HL-60/S4 (cell line): ENCODE results near the gene TMEM175.
"Not testable (repeated sequence)": the region's sequence is repeated elsewhere in the genome, so short reads cannot be mapped to it uniquely, and the experiment has no call there.

ENCODE experiments used
- in situ Hi-C: fragments of 300-500 bp; cut with MboI; formaldehyde crosslinking; loops from 2 replicates; pipeline ENCODE4 v1.14.3; 2022; ENCODE audit warnings: low sequenced_read_pairs

TMEM175 gene

DNA sequence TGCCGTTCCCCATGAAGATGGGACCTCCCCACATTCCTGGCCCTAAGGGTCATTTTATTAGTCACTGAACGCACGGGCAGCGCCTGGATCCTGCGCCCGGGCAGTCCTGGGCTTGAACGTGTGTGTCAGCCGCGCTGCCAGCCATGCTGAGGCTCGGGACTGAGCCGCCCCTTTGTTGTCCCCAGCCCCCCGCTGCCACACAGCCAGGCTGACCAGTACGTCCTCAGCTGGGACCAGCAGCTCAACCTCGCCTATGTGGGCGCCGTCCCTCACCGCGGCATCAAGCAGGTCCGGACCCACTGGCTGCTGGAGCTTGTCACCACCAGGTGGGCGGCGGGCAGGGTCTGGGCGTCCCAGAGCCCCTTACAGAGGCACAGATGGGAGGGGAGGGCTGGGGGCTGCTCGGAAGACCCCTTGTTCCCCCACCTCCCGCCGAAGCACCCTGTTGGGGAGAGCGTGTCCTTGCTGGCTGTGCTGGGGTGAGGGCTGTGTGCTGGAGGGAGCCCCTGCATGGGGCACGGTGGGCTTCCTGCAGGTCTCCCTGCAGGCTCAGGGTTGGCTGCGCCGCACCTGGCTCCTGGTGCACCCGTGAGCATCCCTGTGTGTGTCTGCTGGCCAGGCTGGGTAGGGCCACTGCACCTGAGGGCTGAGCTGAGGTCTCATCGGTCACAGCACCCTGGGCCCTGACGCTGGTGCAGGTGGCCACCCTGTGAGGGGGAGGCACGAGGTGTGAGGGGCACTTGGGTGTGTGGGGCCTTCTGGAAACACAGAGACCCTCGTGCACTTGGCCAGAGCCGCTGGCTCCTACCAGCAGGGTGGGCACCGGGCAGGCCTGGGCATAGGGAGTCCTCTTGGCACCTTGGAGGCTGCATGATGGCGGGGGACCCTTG, 55.6 kb downstream of the TMEM175 start:
- in situ Hi-C loops: no loop called here

DNA sequence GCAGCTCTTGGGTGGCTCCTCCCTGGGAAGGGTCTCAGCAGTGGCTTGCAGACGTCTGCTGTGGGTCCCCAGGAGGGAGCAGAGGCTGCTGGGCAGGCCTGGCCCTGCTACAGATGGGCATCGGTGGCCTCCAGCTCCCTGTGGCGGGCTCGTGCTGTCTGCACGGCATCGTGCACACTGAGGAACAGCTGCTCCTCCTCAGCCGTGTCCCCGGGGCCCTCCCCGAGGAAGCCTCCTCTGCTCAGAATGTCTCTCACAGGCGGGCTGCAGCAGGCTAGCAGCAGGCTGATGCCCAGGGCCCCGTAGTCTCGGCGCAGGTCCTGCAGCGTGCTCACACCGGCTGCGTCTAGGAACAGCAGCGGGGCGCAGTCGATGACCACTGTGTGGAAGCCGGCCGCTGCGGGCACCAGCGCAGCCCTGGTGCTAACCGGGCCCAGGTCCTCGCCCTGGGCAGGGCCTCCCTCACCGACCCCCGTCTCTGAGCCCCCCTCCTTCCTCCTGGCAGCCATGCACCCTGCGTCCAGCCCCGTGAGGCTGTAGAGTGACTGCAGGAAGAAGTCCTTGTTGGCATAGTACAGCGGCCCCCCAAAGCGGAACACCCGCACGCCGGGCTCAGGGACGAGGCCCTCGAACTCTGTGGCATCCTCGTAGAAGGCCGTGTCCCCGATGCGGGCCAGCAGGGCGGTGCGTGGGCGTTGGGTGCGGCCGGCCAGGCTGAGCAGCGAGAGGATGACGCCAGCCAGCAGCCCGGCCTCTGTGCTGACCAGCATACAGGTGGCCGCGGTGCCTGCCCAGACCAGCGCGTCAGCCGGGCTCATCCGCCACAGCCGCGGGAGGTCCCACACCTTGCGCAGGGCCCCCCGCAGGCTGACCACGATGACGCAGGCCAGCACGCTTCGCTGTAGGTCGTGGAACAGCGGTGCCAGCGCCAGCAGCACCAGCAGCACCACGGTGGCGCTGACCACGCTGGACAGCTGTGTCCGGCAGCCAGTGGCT, 56.8 kb downstream of the TMEM175 start:
- in situ Hi-C loops: no loop called here

DNA sequence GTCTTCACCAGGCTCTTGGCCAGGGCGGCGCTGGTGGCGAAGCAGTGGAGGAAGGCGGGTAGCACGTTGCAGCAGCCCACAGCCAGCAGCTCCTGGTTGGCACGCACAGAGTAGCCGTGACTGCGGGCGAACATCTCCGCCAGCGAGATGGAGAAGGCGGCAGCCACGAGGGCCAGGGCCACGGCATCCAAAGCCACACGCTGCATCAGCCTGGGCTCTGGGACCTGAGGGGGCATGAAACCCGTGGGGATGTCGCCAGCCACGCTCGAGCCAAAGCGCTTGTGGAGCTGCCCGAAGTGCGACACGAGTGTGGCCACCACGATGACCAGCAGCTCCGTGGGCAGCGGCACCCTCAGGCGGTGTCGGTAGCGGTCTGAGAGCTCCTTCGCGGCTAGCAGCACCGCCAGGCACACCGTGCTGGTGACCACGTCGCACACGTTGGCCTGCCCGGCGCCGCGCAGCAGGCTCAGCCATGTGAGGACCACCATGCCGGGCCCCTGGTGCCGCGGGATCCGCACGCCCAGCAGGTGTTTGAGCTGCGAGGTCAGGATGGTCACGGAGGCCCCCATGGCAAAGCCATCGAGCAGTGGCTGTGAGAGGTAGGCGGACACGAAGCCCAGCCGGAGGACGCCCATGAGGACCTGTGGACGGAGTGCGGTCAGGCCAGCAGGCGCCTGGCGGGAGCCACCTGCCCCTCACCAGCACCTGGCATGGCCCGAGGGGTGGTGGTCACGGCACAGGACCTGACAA, 57.6 kb downstream of the TMEM175 start:
- in situ Hi-C loops: no loop called here

DNA sequence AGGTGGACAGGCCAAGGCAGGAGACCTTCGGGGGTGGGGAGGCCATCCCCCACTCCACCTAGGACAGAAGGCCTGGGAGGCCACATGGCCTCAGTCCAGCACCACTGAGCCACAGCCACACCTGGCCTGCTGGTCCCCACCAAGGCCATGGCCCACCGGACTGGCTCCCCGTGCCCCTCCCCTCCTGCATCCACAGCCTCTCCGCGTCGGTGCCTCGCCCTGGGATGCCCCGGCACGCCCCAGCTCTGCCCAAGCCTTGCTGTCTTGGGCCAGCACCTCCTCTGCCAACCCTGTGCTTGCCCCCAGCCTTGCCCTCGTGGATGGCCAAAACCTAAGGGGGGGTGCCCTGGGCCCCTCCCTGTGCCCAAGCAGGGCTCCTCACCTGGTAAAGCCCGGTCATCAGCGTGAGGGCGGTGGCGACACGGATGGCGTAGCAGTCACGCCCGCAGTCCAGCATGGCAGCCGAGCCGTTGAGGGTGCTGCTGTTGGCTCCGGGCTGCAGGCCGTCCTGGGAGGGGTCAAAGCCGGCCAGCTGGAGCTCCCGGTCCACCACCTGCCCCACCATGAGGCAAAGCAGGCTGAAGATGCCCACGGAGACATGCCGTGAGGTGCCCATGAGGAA, 58.6 kb downstream of the TMEM175 start:
- in situ Hi-C loops: no loop called here

GRCh38 chr4:991451-992296, 59.4 kb downstream of the TMEM175 start:
- in situ Hi-C loops: no loop called here

GRCh38 chr4:992297-993110, 60.2 kb downstream of the TMEM175 start:
- in situ Hi-C loops: no loop called here

GRCh38 chr4:993111-994029, 61.1 kb downstream of the TMEM175 start, which contains the start of gene SLC26A1:
Gene SLC26A1, minus strand, starts transcription at chr4:993404. Its CDS starts 1,701 bp downstream, at chr4:991703.
- in situ Hi-C loops: no loop called here

GRCh38 chr4:995311-996026, 63.2 kb downstream of the TMEM175 start:
- in situ Hi-C loops: no loop called here

- in situ Hi-C loops: no loop called here
These were observed 64.1 kb downstream of the TMEM175 start for GRCh38 chr4:996030-996996.

GRCh38 chr4:996997-997374, 64.7 kb downstream of the TMEM175 start:
- in situ Hi-C loops: no loop called here

DNA sequence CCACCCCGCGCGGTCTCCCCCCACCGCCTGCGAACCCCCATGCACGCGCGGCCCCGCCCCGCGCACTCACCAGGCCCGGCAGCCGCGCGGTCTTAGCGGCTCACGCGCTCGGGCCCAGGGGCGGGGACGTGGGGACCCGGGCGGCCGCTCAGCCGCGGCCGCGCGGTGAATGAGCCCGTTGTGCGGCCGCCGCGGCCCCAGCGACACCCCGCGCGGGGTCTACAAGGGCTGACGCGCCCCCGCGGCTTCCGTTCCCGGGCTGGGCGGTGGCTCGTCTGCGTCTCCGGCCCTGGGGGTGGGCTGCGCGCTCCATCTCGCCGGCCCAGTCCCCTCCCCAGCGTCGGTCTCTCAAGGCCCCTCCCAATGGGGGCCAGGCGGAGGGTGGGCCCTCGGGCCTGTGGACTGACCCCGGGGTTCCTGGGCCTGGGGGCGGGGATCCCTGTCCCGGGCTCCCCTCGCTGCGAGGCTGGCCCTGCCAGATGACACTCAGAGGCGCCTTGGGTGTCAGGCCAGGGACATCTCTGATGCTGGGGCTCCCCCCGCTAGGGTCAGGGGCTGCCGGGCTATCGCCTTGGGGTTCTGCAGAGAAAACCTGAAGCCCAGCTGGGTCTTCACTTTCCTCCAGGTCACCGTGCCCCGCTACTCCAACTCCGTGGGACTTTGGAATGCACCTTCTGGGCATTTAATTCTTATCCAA, 65.3 kb downstream of the TMEM175 start:
- in situ Hi-C loops: no loop called here

GRCh38 chr4:998096-998691, 65.9 kb downstream of the TMEM175 start:
- in situ Hi-C loops: no loop called here

GRCh38 chr4:999240-999863, 67.1 kb downstream of the TMEM175 start:
- in situ Hi-C loops: not testable (repeated sequence)

GRCh38 chr4:999882-1000425, 67.7 kb downstream of the TMEM175 start:
- in situ Hi-C loops: no loop called here
